Esophagus squamous epithelium (tissue), 5 donors: ENCODE results near the gene IL1R1. TPM values are rescaled to one million over a fixed set of nuclear protein-coding genes. Genes with fewer than 3 reads are reported as not detected.

ENCODE experiments used
- DNase-seq: peaks from one replicate; lab custom pipeline; 2025; lab: John Stamatoyannopoulos, UW
- H3K27ac ChIP-seq, 4 donors: fragments of 200-600 bp; sonication (generic); one replicate each; pipeline ENCODE4 v1.5.1; 2016 to 2019; ENCODE audit warnings: mild to moderate bottlenecking in 1 of 4
- H3K27me3 ChIP-seq, 4 donors: fragments of 200-600 bp; sonication (generic); 1 replicate in 3 of 4; 2 replicates in 1 of 4; pipeline versions ENCODE4 v1.5.1 to v1.6.0; 2017 to 2021; ENCODE audit warnings: antibody characterized with exemption in 1 of 4
- H3K36me3 ChIP-seq, 3 donors: fragments of 200-600 bp; sonication (generic); one replicate each; pipeline ENCODE4 v1.5.1; 2016 to 2019
- H3K4me1 ChIP-seq, 3 donors: fragments of 200-600 bp; sonication (generic); one replicate each; pipeline ENCODE4 v1.5.1; 2017 to 2019
- H3K4me3 ChIP-seq, 4 donors: fragments of 200-600 bp; sonication (generic); 1 replicate in 3 of 4; 2 replicates in 1 of 4; pipeline ENCODE4 v1.5.1; 2016 to 2019; ENCODE audit warnings: mild to moderate bottlenecking in 2 of 4, moderate library complexity in 1 of 4
- H3K9me3 ChIP-seq, 3 donors: fragments of 200-600 bp; sonication (generic); one replicate each; pipeline ENCODE4 v1.5.1; 2016 to 2019
- POLR2A ChIP-seq, 4 donors: fragments of 450-650 bp; IDR thresholded peaks; one replicate each; pipeline ENCODE4 v1.6.1; 2017; ENCODE audit warnings: antibody characterized with exemption in 4 of 4, mild to moderate bottlenecking in 4 of 4, moderate library complexity in 3 of 4
- WGBS, 2 donors: methylation state at CpG; one replicate each; pipeline ENCODE4 v1.1.5; 2018; 5-methylcytosine and 5-hydroxymethylcytosine counted together
- intact Hi-C: fragments of 100-400 bp; cut with DNase I; formaldehyde crosslinking; loops from one replicate; pipeline ENCODE4 v1.15.0; 2022
- total RNA-seq, 4 donors: library from RNA; depleted of rRNA; stranded (reverse); fragments of >200 nt; gene quantifications; one replicate each; pipeline ENCODE4 v1.1.0, GENCODE V29; 2016
- TF ChIP-seq, protein P1 (sequence below), 6 experiments: fragments of 450-650 bp in 4 of 6; fragments of 200-600 bp in 2 of 6; sonication (generic) in 2 of 6; IDR thresholded peaks; one replicate each; pipeline ENCODE4 v1.5.1; 2016 to 2019; ENCODE audit warnings: antibody characterized with exemption in 6 of 6, mild to moderate bottlenecking in 4 of 6, moderate library complexity in 4 of 6
- donor health status: DM: yes; HTN: yes; CAD: no.

Gene IL1R1
- total RNA-seq, 4 donors from 2014 or later, result 9.7 to 65.8 (median 24.6) TPM

DNA sequence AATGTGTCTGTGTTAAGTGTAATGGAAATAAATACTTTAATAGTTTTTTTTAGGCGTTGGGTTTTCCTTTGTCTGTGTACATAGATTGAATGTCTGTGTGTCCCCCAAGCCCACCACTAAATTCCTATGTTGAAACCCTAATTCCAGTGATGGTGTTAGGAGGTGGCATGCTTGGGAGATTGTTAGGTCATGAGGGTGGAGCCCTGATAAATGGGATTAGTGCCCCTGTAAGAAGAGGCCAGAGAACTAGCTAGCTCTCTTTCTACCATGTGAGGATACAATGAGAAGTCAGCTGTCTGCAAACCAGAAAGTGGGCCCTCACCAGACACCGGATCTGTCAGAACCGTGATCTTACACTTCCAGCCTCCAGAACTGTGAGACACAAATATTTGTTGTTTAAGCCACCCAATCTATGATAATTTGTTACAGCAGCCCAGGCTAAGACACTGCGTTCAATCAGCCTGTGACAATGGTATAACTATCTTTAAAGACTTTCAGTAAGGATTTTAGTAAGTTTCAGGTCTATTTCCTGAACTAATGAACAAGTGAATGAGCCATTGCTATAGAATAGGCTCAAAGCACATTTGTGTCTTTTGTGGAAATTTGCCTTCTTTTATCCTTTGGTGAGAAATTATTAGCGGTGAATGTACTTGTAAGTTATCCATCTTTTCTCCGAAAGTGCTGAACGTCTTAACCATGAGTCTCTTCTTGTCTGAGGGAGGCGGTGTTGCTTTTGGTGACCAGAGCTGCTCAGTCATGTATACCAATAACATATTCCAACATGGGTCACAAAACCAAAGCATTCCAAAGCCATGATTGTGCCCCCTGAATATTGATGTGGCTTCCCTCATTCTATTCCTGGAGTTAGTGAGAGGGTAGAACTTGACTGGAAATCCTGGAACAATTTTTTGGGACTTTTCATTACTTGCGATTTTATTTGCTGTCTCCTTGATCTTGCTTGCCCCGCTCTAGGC lies 29.6 kb upstream of the IL1R1 start:
- H3K27ac ChIP-seq, result no peak overlapping the region
- WGBS, 2 donors, result 90 to 93% methylated on average over 10 of the region's 10 CpGs
- peaks cover 0 to 25% (median 0%) of the 10 kb centered on the region in 3 donors for H3K4me1 ChIP-seq
- H3K27me3 ChIP-seq, result no peaks in the 10 kb centered on the region
- H3K9me3 ChIP-seq, result no peaks in the 10 kb centered on the region
- H3K36me3 ChIP-seq, result no peaks in the 10 kb centered on the region
- no peak for DNase-seq
- intact Hi-C loops, result no loop called here
- no peak overlapping the region for H3K4me3 ChIP-seq
- TF ChIP-seq POLR2A (IDR thresholded peaks at IDR 0.05), result no peak
- TF ChIP-seq, protein P1, sequence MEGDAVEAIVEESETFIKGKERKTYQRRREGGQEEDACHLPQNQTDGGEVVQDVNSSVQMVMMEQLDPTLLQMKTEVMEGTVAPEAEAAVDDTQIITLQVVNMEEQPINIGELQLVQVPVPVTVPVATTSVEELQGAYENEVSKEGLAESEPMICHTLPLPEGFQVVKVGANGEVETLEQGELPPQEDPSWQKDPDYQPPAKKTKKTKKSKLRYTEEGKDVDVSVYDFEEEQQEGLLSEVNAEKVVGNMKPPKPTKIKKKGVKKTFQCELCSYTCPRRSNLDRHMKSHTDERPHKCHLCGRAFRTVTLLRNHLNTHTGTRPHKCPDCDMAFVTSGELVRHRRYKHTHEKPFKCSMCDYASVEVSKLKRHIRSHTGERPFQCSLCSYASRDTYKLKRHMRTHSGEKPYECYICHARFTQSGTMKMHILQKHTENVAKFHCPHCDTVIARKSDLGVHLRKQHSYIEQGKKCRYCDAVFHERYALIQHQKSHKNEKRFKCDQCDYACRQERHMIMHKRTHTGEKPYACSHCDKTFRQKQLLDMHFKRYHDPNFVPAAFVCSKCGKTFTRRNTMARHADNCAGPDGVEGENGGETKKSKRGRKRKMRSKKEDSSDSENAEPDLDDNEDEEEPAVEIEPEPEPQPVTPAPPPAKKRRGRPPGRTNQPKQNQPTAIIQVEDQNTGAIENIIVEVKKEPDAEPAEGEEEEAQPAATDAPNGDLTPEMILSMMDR (IDR thresholded peaks at IDR 0.05), result no peak

- H3K4me1 ChIP-seq, result peaks cover 0 to 25% (median 0%) of the 10 kb centered on the region in 3 donors
- 65 to 79% methylated on average over 6 of the region's 6 CpGs for WGBS, 2 donors
- no peaks in the 10 kb centered on the region for H3K27me3 ChIP-seq
- no peak overlapping the region for H3K27ac ChIP-seq
- no peak overlapping the region for H3K4me3 ChIP-seq
- no peaks in the 10 kb centered on the region for H3K36me3 ChIP-seq
- DNase-seq, result no peak
- TF ChIP-seq, protein P1 (IDR thresholded peaks at IDR 0.05), result no peak
- no peak for TF ChIP-seq POLR2A (IDR thresholded peaks at IDR 0.05)
- no peaks in the 10 kb centered on the region for H3K9me3 ChIP-seq
- intact Hi-C loops, result no loop called here
Observed at GRCh38 chr2:102114290-102114721, 28.2 kb upstream of the IL1R1 start.

DNA sequence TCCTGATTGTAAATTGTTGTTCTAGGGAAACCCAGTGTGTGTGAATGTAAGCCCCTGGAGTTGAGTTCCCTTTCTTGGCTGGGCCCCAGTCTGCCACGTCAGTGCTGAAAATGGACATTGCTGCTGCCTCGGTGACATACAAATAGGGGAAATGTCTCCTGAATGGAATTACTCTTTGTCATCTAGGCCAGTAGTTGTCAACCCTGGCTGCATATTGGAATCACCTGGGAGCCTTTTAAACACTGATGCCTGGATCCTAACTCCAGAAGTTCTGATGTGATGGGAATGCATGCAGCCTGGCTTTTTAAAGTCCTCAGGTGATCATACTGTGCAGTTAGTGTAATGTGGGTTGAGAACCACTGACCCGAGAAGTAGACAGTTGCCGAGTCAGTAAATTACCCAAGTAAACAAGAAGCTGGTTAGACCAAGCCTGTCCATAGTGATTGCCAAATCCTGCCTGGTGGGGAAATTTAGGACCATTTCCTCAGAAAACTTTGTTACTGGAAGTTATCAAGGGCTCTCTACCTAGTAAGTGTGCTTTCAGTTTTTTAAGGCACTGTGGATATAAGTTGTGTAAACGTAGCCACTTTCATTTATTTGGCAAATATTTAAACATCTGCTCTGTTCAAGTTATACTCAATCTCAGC lies 27.6 kb upstream of the IL1R1 start:
- intact Hi-C loops, result no loop called here
- H3K36me3 ChIP-seq, result no peaks in the 10 kb centered on the region
- peaks cover 0 to 25% (median 0%) of the 10 kb centered on the region in 3 donors for H3K4me1 ChIP-seq
- no peak overlapping the region for H3K4me3 ChIP-seq
- WGBS, 2 donors, result 62 to 64% methylated on average over 5 of the region's 5 CpGs
- DNase-seq, result no peak
- H3K9me3 ChIP-seq, result no peaks in the 10 kb centered on the region
- TF ChIP-seq, protein P1 (IDR thresholded peaks at IDR 0.05), result no peak
- TF ChIP-seq POLR2A (IDR thresholded peaks at IDR 0.05), result no peak
- no peaks in the 10 kb centered on the region for H3K27me3 ChIP-seq
- H3K27ac ChIP-seq, result peak overlapping the region in 1 of 4 donors; percentile 28

DNA sequence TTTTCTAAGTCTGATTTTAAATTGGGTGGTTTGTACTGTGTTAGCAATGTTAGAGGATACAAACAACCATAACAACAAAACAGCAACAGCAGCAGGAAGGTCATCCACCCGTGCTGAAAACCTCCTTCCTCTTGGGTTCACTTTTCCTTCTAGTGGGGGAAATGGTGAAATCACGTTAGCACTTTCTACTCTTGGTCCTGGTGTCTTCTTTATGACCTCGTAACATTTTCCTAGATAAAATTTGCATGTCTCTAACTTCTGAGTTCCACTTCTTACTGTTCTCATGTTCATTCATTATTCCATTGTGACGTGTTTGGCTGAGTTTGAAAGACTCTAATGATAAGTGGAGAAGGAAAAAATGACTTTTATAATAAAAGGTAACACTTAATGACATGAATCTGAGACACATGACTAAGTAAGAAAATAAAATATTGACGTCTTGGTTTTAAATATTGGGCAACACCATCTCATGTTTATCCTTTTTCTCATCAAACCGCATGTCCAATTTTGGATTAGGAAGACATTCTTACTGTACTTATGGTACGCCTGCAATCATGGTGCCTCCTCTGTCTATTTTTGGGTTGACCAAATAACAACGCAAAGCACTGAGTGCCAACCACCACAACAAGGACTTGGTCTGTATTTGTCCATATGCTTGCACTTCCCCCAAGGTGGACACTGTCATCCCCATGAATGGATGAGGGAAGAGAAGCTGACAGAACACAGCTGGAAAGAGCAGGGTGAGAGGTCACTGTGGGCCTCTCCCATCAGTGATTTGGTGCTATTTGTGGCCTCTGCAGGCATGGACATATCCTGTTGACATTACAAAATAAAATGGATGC lies 25.7 kb upstream of the IL1R1 start:
- TF ChIP-seq, protein P1 (IDR thresholded peaks at IDR 0.05), result no peak
- TF ChIP-seq POLR2A (IDR thresholded peaks at IDR 0.05), result no peak
- intact Hi-C loops, result no loop called here
- no peak for DNase-seq
- WGBS, 2 donors, result 54 to 76% methylated on average over 8 of the region's 8 CpGs
- H3K4me3 ChIP-seq, result no peak overlapping the region
- no peaks in the 10 kb centered on the region for H3K27me3 ChIP-seq
- H3K9me3 ChIP-seq, result no peaks in the 10 kb centered on the region
- no peaks in the 10 kb centered on the region for H3K36me3 ChIP-seq
- H3K27ac ChIP-seq, result peak overlapping the region in 1 of 4 donors; percentile 3
- peaks cover 0 to 25% (median 3%) of the 10 kb centered on the region in 3 donors for H3K4me1 ChIP-seq
